ENCODE measurements around the gene GPER1.
"Not testable (repeated sequence)": the region's sequence is repeated elsewhere in the genome, so short reads cannot be mapped to it uniquely, and the experiment has no call there.

Gene GPER1

GRCh38 chr7:1071731-1072254 lies 16.1 kb upstream of the GPER1 start:
- no peak for DNase-seq

- DNase-seq, result no peak
These were observed 14.6 kb upstream of the GPER1 start for GRCh38 chr7:1073142-1073977.

GRCh38 chr7:1074018-1074417 lies 13.9 kb upstream of the GPER1 start:
- not testable (repeated sequence) for DNase-seq

GRCh38 chr7:1074593-1075431 lies 13.1 kb upstream of the GPER1 start:
- no peak for DNase-seq

- DNase-seq, result no peak
These were observed 11.5 kb upstream of the GPER1 start for GRCh38 chr7:1076184-1077072.

GRCh38 chr7:1078519-1078918 lies 9.4 kb upstream of the GPER1 start:
- no peak for DNase-seq

GRCh38 chr7:1078985-1079384 lies 8.9 kb upstream of the GPER1 start:
- no peak for DNase-seq

GRCh38 chr7:1079546-1079945 lies 8.4 kb upstream of the GPER1 start:
- DNase-seq, result no peak

- DNase-seq, result no peak
These were observed 7.5 kb upstream of the GPER1 start for GRCh38 chr7:1080252-1080920.

- no peak for DNase-seq
These were observed 7.0 kb upstream of the GPER1 start for GRCh38 chr7:1080921-1081255.

GRCh38 chr7:1081336-1081735 lies 6.6 kb upstream of the GPER1 start:
- no peak for DNase-seq

GRCh38 chr7:1081931-1082401 lies 5.9 kb upstream of the GPER1 start:
- no peak for DNase-seq

- no peak for DNase-seq
These were observed 3.9 kb upstream of the GPER1 start for GRCh38 chr7:1083729-1084657.

- DNase-seq, result no peak
These were observed 2.6 kb upstream of the GPER1 start for GRCh38 chr7:1085266-1085665.

- DNase-seq, result no peak
These were observed 1.9 kb upstream of the GPER1 start for GRCh38 chr7:1085910-1086421.

- peak; percentile 10 to 24 for DNase-seq
These were observed 1.1 kb upstream of the GPER1 start for GRCh38 chr7:1086588-1087464.

- DNase-seq, result no peak
These were observed 473 bp upstream of the GPER1 start for GRCh38 chr7:1087465-1087814.

GRCh38 chr7:1090236-1090635 lies 2.3 kb downstream of the GPER1 start:
- DNase-seq, result no peak

- DNase-seq, result no peak
These were observed 3.1 kb downstream of the GPER1 start for GRCh38 chr7:1090686-1091643.
